Type B pancreatic cell (in vitro differentiated cells): ENCODE data around the gene CPNE7. TPM values are rescaled to one million over a fixed set of nuclear protein-coding genes. Genes with fewer than 3 reads are reported as not detected.

Source experiments
- DNase-seq: peaks from one replicate; pipeline ENCODE4 v3.0.0; 2021; ENCODE audit warnings: mixed read lengths; ENCODE audit not compliant: unreplicated experiment; ENCODE audit errors: extremely low spot score
- H3K27ac Mint-ChIP-seq: 2 replicates; pipeline ENCODE4 v1.8.0; 2021; ENCODE audit warnings: mild to moderate bottlenecking, mixed read lengths
- H3K27me3 Mint-ChIP-seq: 2 replicates; pipeline ENCODE4 v1.8.0; 2021; ENCODE audit warnings: mixed read lengths
- H3K36me3 Mint-ChIP-seq: 2 replicates; pipeline ENCODE4 v1.8.0; 2021; ENCODE audit warnings: mixed read lengths
- H3K4me1 Mint-ChIP-seq: one replicate; pipeline ENCODE4 v1.8.0; 2021; ENCODE audit warnings: mixed read lengths; ENCODE audit not compliant: unreplicated experiment
- H3K4me3 Mint-ChIP-seq: 2 replicates; pipeline ENCODE4 v1.8.0; 2021; ENCODE audit warnings: mild to moderate bottlenecking, mixed read lengths
- H3K9me3 Mint-ChIP-seq: 2 replicates; pipeline ENCODE4 v1.8.0; 2021; ENCODE audit warnings: mixed read lengths
- CTCF ChIP-seq: fragments of 200-600 bp; sonication (generic); conservative IDR thresholded peaks from 2 replicates; pipeline ENCODE4 v1.5.0; 2021; ENCODE audit warnings: antibody characterized with exemption, mild to moderate bottlenecking
- total RNA-seq: library from RNA; stranded (reverse); gene quantifications from 2 replicates; pipeline ENCODE4 v1.2.1, GENCODE V29; 2021; ENCODE audit warnings: low replicate concordance

Gene CPNE7
- total RNA-seq, 1 donor from 2014 or later, result 6.5 TPM

- no peaks in the 10 kb centered on the region for H3K4me1 Mint-ChIP-seq
- TF ChIP-seq CTCF, result no peak
- peaks cover 5% of the 10 kb centered on the region for H3K36me3 Mint-ChIP-seq
- DNase-seq, result no peak
- no peak overlapping the region for H3K4me3 Mint-ChIP-seq
- H3K9me3 Mint-ChIP-seq, result no peaks in the 10 kb centered on the region
- no peak overlapping the region for H3K27ac Mint-ChIP-seq
- no peaks in the 10 kb centered on the region for H3K27me3 Mint-ChIP-seq
Observed at GRCh38 chr16:89544113-89544512, 31.4 kb upstream of the CPNE7 start.

GRCh38 chr16:89544713-89545043 is 30.9 kb upstream of the CPNE7 start:
- DNase-seq, result no peak
- no peaks in the 10 kb centered on the region for H3K9me3 Mint-ChIP-seq
- H3K27ac Mint-ChIP-seq, result no peak overlapping the region
- H3K36me3 Mint-ChIP-seq, result peaks cover 5% of the 10 kb centered on the region
- H3K4me1 Mint-ChIP-seq, result no peaks in the 10 kb centered on the region
- no peak overlapping the region for H3K4me3 Mint-ChIP-seq
- no peak for TF ChIP-seq CTCF
- no peaks in the 10 kb centered on the region for H3K27me3 Mint-ChIP-seq

GRCh38 chr16:89545044-89545830 is 30.3 kb upstream of the CPNE7 start:
- H3K36me3 Mint-ChIP-seq, result peaks cover 5% of the 10 kb centered on the region
- no peaks in the 10 kb centered on the region for H3K9me3 Mint-ChIP-seq
- no peak overlapping the region for H3K4me3 Mint-ChIP-seq
- peak overlapping the region; percentile 72 for H3K27ac Mint-ChIP-seq
- H3K27me3 Mint-ChIP-seq, result no peaks in the 10 kb centered on the region
- no peaks in the 10 kb centered on the region for H3K4me1 Mint-ChIP-seq
- DNase-seq, result no peak
- TF ChIP-seq CTCF, result no peak

GRCh38 chr16:89545831-89546574 is 29.6 kb upstream of the CPNE7 start:
- Mint-ChIP-seq H3K36me3 (peaks cover 5% of the 10 kb centered on the region), H3K27ac (peak overlapping the region; percentile 72), H3K4me3 (peak overlapping the region; percentile 28), H3K27me3 (no peaks in the 10 kb centered on the region), H3K4me1 (no peaks in the 10 kb centered on the region), H3K9me3 (no peaks in the 10 kb centered on the region)
- TF ChIP-seq CTCF, result no peak
- no peak for DNase-seq

- Mint-ChIP-seq H3K27ac (no peak overlapping the region), H3K9me3 (no peaks in the 10 kb centered on the region), H3K4me1 (no peaks in the 10 kb centered on the region), H3K4me3 (no peak overlapping the region), H3K36me3 (peaks cover 5% of the 10 kb centered on the region), H3K27me3 (no peaks in the 10 kb centered on the region)
- TF ChIP-seq CTCF, result no peak
- no peak for DNase-seq
Observed at GRCh38 chr16:89546781-89547180, 28.8 kb upstream of the CPNE7 start.
